Left kidney (tissue), 2 donors: Measurements from ENCODE around the gene ERICH6B. TPM values are rescaled to one million over a fixed set of nuclear protein-coding genes. Genes with fewer than 3 reads are reported as not detected.
A peak's percentile ranks its signal among the peaks of the same experiment; 100 is the strongest.

Experiments used
- DNase-seq: peaks from one replicate; pipeline ENCODE4 v3.0.0-alpha.2; 2013
- polyA plus RNA-seq: library from polyadenylated mRNA; unstranded; fragments of 120-200 nt; gene quantifications from one replicate; pipeline ENCODE4 v1.2.1, GENCODE V29; 2013; ENCODE audit not compliant: insufficient read length

ERICH6B gene
- polyA plus RNA-seq, 1 donor: 4.0 TPM

- DNase-seq: no peak
Observed at GRCh38 chr13:45541806-45542205, 73.7 kb downstream of the ERICH6B start.

GRCh38 chr13:45540864-45541263 is 74.7 kb downstream of the ERICH6B start:
- no peak for DNase-seq

- DNase-seq: no peak
Observed at GRCh38 chr13:45540195-45540594, 75.3 kb downstream of the ERICH6B start.

- DNase-seq: no peak
Observed at GRCh38 chr13:45538382-45538781, 77.2 kb downstream of the ERICH6B start.

- no peak for DNase-seq
Observed at GRCh38 chr13:45537516-45537915, 78.0 kb downstream of the ERICH6B start.

GRCh38 chr13:45536224-45536623 is 79.3 kb downstream of the ERICH6B start:
- no peak for DNase-seq

GRCh38 chr13:45534604-45535003 is 80.9 kb downstream of the ERICH6B start:
- DNase-seq: no peak

GRCh38 chr13:45529758-45530157 is 85.8 kb downstream of the ERICH6B start:
- no peak for DNase-seq

- no peak for DNase-seq
Observed at GRCh38 chr13:45527699-45528462, 87.7 kb downstream of the ERICH6B start.

- DNase-seq: no peak
Observed at GRCh38 chr13:45522571-45522970, 93.0 kb downstream of the ERICH6B start.

GRCh38 chr13:45521297-45521696 is 94.2 kb downstream of the ERICH6B start:
- no peak for DNase-seq

- DNase-seq: no peak
Observed at GRCh38 chr13:45519493-45519892, 96.0 kb downstream of the ERICH6B start.

GRCh38 chr13:45518525-45519245 is 96.9 kb downstream of the ERICH6B start:
- DNase-seq: no peak

- DNase-seq: no peak
Observed at GRCh38 chr13:45516757-45517156, 98.8 kb downstream of the ERICH6B start.

GRCh38 chr13:45512098-45512496 is 103.4 kb downstream of the ERICH6B start:
- DNase-seq: no peak

- DNase-seq: peak; percentile 79
Observed at GRCh38 chr13:45511310-45512097, 104.0 kb downstream of the ERICH6B start.

GRCh38 chr13:45510672-45511071 is 104.9 kb downstream of the ERICH6B start:
- DNase-seq: no peak

- DNase-seq: peak; percentile 5
Observed at GRCh38 chr13:45508776-45509175, 106.8 kb downstream of the ERICH6B start.

- DNase-seq: no peak
Observed at GRCh38 chr13:45506811-45507210, 108.7 kb downstream of the ERICH6B start.

- DNase-seq: no peak
Observed at GRCh38 chr13:45503658-45504057, 111.9 kb downstream of the ERICH6B start.

GRCh38 chr13:45501175-45501526 is 114.4 kb downstream of the ERICH6B start:
- no peak for DNase-seq

- no peak for DNase-seq
Observed at GRCh38 chr13:45500492-45501174, 114.9 kb downstream of the ERICH6B start.
